Measurements from ENCODE around the gene OPCML. TPM values are rescaled to one million over a fixed set of nuclear protein-coding genes. Genes with fewer than 3 reads are reported as not detected.

The OPCML gene
- total RNA-seq, 1 experiment from 2014 or later: not detected

DNA sequence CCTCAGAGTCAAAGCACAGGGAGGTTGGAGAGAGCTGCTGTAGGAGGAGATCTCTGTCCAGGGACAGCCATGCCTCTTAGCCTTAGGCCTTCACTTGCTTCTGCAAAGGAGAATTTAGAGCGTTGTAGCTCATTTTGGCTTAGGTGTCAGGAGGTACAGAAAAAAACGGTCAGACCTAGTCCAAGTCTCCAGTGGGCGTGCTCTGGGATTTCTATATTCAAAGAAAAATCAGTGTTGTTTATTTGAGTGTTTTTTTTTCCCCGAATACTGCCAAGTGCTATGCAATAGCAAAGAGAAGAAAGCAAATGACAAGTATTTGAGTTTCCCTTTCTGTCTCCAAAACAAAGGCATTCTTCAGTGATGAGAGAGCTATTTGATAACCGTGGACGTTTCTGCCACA lies 22.7 kb upstream of the OPCML start:
- Histone ChIP-seq H3K9me3 (ENCODE audit: low read length) (peaks cover 30% of the 10 kb centered on the region), H3K79me2 (ENCODE audit: low read length) (no peaks in the 10 kb centered on the region), H3K4me2 (ENCODE audit: low read length) (no peak overlapping the region), H3K27ac (ENCODE audit: low read length) (no peak overlapping the region), H3K36me3 (ENCODE audit: low read depth, low read length) (no peaks in the 10 kb centered on the region), H3K4me3 (ENCODE audit: low read length) (no peak overlapping the region), H3K27me3 (ENCODE audit: low read length) (no peaks in the 10 kb centered on the region), H3K9me2 (replicated peaks; ENCODE audit: low read length) (no peaks in the 10 kb centered on the region), H2AFZ (ENCODE audit: low read length) (no peak overlapping the region), H3K4me1 (ENCODE audit: insufficient read depth, low read length) (no peaks in the 10 kb centered on the region), H4K20me1 (ENCODE audit: low read length) (no peaks in the 10 kb centered on the region), H3K9ac (ENCODE audit: low read length) (no peak overlapping the region), H3F3A (ENCODE audit: low read length, unreplicated experiment) (no peaks in the 10 kb centered on the region)
- ChIA-PET CTCF (no interaction called here), POLR2A (ENCODE audit: unreplicated experiment) (no interaction called here)
- no TSS peak for BruUV-seq (replicated peaks)
- TF ChIP-seq EZH2phosphoT487 (IDR thresholded peaks at IDR 0.05; ENCODE audit: borderline replicate concordance, low read length) (no peak), EZH2 (IDR thresholded peaks at IDR 0.05; ENCODE audit: low read length, unreplicated experiment) (no peak)
- TF ChIP-seq, protein P1, sequence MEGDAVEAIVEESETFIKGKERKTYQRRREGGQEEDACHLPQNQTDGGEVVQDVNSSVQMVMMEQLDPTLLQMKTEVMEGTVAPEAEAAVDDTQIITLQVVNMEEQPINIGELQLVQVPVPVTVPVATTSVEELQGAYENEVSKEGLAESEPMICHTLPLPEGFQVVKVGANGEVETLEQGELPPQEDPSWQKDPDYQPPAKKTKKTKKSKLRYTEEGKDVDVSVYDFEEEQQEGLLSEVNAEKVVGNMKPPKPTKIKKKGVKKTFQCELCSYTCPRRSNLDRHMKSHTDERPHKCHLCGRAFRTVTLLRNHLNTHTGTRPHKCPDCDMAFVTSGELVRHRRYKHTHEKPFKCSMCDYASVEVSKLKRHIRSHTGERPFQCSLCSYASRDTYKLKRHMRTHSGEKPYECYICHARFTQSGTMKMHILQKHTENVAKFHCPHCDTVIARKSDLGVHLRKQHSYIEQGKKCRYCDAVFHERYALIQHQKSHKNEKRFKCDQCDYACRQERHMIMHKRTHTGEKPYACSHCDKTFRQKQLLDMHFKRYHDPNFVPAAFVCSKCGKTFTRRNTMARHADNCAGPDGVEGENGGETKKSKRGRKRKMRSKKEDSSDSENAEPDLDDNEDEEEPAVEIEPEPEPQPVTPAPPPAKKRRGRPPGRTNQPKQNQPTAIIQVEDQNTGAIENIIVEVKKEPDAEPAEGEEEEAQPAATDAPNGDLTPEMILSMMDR (conservative IDR thresholded peaks at IDR 0.05; ENCODE audit: low read depth, low read length): no peak
- intact Hi-C loops (cut with micrococcal nuclease): no loop called here
- DNase-seq: no peak
- no peak for ATAC-seq

DNA sequence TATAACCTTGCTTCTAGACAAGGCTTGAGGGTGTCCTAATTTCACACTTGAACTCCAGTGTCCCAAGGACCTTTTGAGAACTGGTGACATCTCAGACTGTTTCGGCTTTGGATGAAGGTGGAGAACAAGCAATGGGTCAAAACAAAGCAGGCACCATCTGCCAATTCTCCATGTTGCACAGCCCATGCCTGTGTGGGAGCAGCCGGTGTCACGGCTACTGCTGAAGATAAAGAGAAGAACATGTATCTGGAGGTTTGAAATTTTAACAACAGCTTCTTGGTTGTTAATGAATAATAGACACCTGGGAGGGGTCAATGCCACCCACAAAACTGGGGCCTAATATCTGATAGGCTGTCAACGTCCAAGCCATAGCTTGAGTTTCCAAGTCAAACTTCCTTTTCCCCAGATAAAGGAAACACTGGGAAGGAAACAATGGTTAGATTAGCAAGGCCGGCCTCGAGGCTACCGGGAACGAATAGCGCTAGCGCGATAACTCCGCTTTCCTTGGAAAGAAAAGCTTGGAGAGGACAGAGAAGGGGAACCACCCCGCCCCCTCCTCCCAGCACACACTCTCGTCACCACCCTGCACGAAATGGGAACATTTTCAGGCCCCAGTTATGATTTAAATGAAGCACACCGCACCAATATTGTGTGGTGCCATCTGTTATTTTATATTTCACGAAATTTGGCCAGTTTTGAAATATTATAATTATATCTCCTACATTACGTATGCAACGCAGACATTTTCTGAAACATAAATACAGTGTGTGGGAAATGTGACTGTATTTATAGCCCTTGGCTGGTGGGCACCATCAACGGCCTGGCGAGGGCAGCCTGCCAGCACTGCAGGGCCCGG lies 21.8 kb upstream of the OPCML start:
- no peak for TF ChIP-seq EZH2 (IDR thresholded peaks at IDR 0.05; ENCODE audit: low read length, unreplicated experiment)
- TF ChIP-seq, protein P1 (conservative IDR thresholded peaks at IDR 0.05; ENCODE audit: low read depth, low read length): no peak
- no peak for TF ChIP-seq EZH2phosphoT487 (IDR thresholded peaks at IDR 0.05; ENCODE audit: borderline replicate concordance, low read length)
- H3K9me3 ChIP-seq (ENCODE audit: low read length): peaks cover 25% of the 10 kb centered on the region; the same call in 1 of the 2 replicates
- CTCF ChIA-PET: no interaction called here
- BruUV-seq (replicated peaks): no TSS peak
- H3K27ac ChIP-seq (ENCODE audit: low read length): no peak overlapping the region
- H3K27me3 ChIP-seq (ENCODE audit: low read length): no peaks in the 10 kb centered on the region
- intact Hi-C loops (cut with micrococcal nuclease): no loop called here
- H4K20me1 ChIP-seq (ENCODE audit: low read length): no peaks in the 10 kb centered on the region
- no peaks in the 10 kb centered on the region for H3K36me3 ChIP-seq (ENCODE audit: low read depth, low read length)
- H3K9me2 ChIP-seq (replicated peaks; ENCODE audit: low read length): no peaks in the 10 kb centered on the region
- H3K79me2 ChIP-seq (ENCODE audit: low read length): no peaks in the 10 kb centered on the region
- no peaks in the 10 kb centered on the region for H3K4me1 ChIP-seq (ENCODE audit: insufficient read depth, low read length)
- POLR2A ChIA-PET (ENCODE audit: unreplicated experiment): no interaction called here
- ATAC-seq (no peak), DNase-seq (no peak)
- no peaks in the 10 kb centered on the region for H3F3A ChIP-seq (ENCODE audit: low read length, unreplicated experiment)
- no peak overlapping the region for H2AFZ ChIP-seq (ENCODE audit: low read length)
- no peak overlapping the region for H3K4me2 ChIP-seq (ENCODE audit: low read length)
- H3K4me3 ChIP-seq (ENCODE audit: low read length): no peak overlapping the region
- H3K9ac ChIP-seq (ENCODE audit: low read length): no peak overlapping the region

DNA sequence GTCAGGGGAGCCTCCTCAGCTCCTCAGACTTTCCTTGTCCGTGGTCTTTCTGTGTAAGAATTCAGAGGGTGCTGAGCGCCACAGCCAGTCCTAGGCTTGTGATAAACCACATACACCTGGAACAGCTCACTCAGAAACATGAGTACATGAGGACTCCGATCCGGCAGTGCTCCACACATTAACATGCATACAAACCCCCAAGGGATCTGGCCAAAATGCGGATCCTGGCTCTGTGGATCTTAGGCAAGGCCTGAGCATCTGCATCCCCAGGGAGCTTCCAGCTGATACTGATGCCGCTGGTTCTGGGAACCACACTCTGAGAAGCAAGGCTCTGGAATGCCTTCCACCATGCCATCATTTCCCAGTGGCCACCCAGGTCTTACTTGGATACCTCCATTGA lies 20.6 kb upstream of the OPCML start:
- no peaks in the 10 kb centered on the region for H3K36me3 ChIP-seq (ENCODE audit: low read depth, low read length)
- ATAC-seq (no peak), DNase-seq (no peak)
- TF ChIP-seq EZH2 (IDR thresholded peaks at IDR 0.05; ENCODE audit: low read length, unreplicated experiment): no peak
- no peak for TF ChIP-seq EZH2phosphoT487 (IDR thresholded peaks at IDR 0.05; ENCODE audit: borderline replicate concordance, low read length)
- TF ChIP-seq, protein P1 (conservative IDR thresholded peaks at IDR 0.05; ENCODE audit: low read depth, low read length): no peak
- H3F3A ChIP-seq (ENCODE audit: low read length, unreplicated experiment): no peaks in the 10 kb centered on the region
- H3K27ac ChIP-seq (ENCODE audit: low read length): no peak overlapping the region
- BruUV-seq (replicated peaks): no TSS peak
- no peaks in the 10 kb centered on the region for H3K27me3 ChIP-seq (ENCODE audit: low read length)
- no peaks in the 10 kb centered on the region for H3K9me2 ChIP-seq (replicated peaks; ENCODE audit: low read length)
- no peak overlapping the region for H3K9ac ChIP-seq (ENCODE audit: low read length)
- H3K4me3 ChIP-seq (ENCODE audit: low read length): no peak overlapping the region
- intact Hi-C loops (cut with micrococcal nuclease): no loop called here
- H3K4me1 ChIP-seq (ENCODE audit: insufficient read depth, low read length): no peaks in the 10 kb centered on the region
- no peak overlapping the region for H2AFZ ChIP-seq (ENCODE audit: low read length)
- no peaks in the 10 kb centered on the region for H4K20me1 ChIP-seq (ENCODE audit: low read length)
- POLR2A ChIA-PET (ENCODE audit: unreplicated experiment): no interaction called here
- H3K9me3 ChIP-seq (ENCODE audit: low read length): peaks cover 22% of the 10 kb centered on the region; the same call in 1 of the 2 replicates
- no peak overlapping the region for H3K4me2 ChIP-seq (ENCODE audit: low read length)
- no peaks in the 10 kb centered on the region for H3K79me2 ChIP-seq (ENCODE audit: low read length)
- CTCF ChIA-PET: no interaction called here

Measured in PC-3 (cell line).